Measurements from ENCODE around the gene SUCLA2. TPM values are rescaled to one million over a fixed set of nuclear protein-coding genes. Genes with fewer than 3 reads are reported as not detected.
A peak's percentile ranks its signal among the peaks of the same experiment; 100 is the strongest.
"Not testable (repeated sequence)": the region's sequence is repeated elsewhere in the genome, so short reads cannot be mapped to it uniquely, and the experiment has no call there.

The SUCLA2 gene
- total and polyA plus RNA-seq, 5 donors from 2014 or later: 14.0 to 25.8 (median 17.4) TPM

DNA sequence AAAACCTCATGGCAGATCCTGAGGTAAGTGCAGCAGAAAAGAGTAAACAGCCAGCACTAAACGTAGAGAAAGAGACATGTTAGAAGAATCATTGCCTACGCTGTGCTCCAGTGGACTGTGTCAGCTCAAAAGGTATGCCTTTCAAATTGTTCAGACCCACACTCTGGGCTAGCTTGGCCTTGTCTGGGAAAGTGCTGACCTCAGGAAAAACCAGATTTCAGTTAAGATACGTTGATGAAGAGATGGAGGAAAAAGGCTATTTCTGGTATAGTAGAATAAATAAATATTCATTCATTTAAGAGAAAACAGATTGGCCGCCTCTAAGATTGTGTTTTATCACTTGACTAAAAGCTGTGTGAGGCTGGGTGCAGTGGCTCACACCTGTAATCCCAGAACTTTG, 9.6 kb upstream of the SUCLA2 start:
- H3K27ac Mint-ChIP-seq: no peak overlapping the region
- Histone ChIP-seq H3K9me3 (ENCODE audit: control insufficient read depth in 2 of 2, low read length in 2 of 2) (no peaks in the 10 kb centered on the region), H3K4me3 (ENCODE audit: low read depth, low read length) (no peak overlapping the region), H3K27ac (ENCODE audit: insufficient read depth, low read length, poor library complexity, severe bottlenecking) (no peak overlapping the region), H3K36me3 (ENCODE audit: control insufficient read depth, insufficient read depth, low read length) (no peaks in the 10 kb centered on the region), H3K4me1 (ENCODE audit: control insufficient read depth, insufficient read depth, low read length, poor library complexity, severe bottlenecking) (no peaks in the 10 kb centered on the region), H3K27me3 (ENCODE audit: control insufficient read depth, insufficient read depth, low read length) (no peaks in the 10 kb centered on the region)
- no peak overlapping the region for H3K4me3 Mint-ChIP-seq
- ATAC-seq (ENCODE audit: low read depth in 2 of 2): no peak
- no peaks in the 10 kb centered on the region for H3K27me3 Mint-ChIP-seq
- peaks cover 26% of the 10 kb centered on the region for H3K36me3 Mint-ChIP-seq
- H3K4me1 Mint-ChIP-seq: peaks cover 0 to 10% (median 5%) of the 10 kb centered on the region in 4 donors
- peaks cover 0 to 2% (median 0%) of the 10 kb centered on the region in 7 donors for H3K9me3 Mint-ChIP-seq
- no peak for DNase-seq

DNA sequence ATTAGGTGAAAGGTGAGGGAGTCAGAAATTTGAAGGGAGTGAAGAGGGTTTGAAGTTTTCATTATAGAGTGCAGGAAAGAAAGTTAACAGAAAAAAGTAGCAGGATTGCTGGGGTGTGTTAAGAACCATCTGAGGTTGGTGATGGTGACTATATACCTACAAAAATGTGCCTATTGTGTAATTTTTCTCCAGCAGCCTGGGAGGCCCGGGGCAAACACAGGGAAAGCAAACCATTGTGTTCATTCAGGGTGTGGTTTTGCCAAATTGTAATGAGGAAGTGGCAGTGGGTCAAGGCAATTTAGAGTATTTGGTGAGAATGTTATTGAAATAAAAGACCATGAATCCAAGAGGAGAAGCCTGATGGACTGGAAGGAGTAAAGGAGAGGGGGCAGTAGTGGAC, 8.2 kb upstream of the SUCLA2 start:
- no peaks in the 10 kb centered on the region for H3K9me3 ChIP-seq (ENCODE audit: control insufficient read depth in 2 of 2, low read length in 2 of 2)

DNA sequence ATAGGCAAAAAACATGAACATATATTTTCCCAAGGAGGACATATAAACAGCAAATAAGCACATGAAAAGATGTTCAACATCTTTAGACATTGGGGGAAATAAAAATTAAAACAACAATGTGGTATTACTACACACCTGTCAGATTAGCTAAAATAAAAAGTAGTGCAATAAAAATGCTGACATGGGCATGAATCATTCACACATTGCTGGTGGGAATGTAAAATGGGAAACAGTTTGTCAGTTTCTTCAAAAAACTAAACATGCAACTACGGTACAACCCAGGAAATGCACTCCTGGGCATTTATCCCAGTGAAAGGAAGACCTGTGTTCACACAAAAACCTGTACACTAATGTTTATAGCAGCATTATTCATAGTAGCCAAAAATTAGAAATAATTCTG, 5.3 kb upstream of the SUCLA2 start:
- no peaks in the 10 kb centered on the region for H3K4me1 ChIP-seq (ENCODE audit: control insufficient read depth, insufficient read depth, low read length, poor library complexity, severe bottlenecking)
- Mint-ChIP-seq H3K27me3 (no peaks in the 10 kb centered on the region), H3K27ac (no peak overlapping the region), H3K36me3 (peaks cover 18% of the 10 kb centered on the region), H3K4me3 (no peak overlapping the region), H3K4me1 (peaks cover 4 to 14% (median 8%) of the 10 kb centered on the region in 4 donors), H3K9me3 (peaks cover 0 to 1% (median 0%) of the 10 kb centered on the region in 7 donors)
- no peaks in the 10 kb centered on the region for H3K9me3 ChIP-seq (ENCODE audit: control insufficient read depth in 2 of 2, low read length in 2 of 2)
- no peaks in the 10 kb centered on the region for H3K27me3 ChIP-seq (ENCODE audit: control insufficient read depth, insufficient read depth, low read length)
- H3K4me3 ChIP-seq (ENCODE audit: low read depth, low read length): no peak overlapping the region
- H3K36me3 ChIP-seq (ENCODE audit: control insufficient read depth, insufficient read depth, low read length): no peaks in the 10 kb centered on the region
- no peak for ATAC-seq (ENCODE audit: low read depth in 2 of 2)
- no peak overlapping the region for H3K27ac ChIP-seq (ENCODE audit: insufficient read depth, low read length, poor library complexity, severe bottlenecking)
- DNase-seq: no peak

More for the DNA sequence above, 8.2 kb upstream of the SUCLA2 start:
- no peaks in the 10 kb centered on the region for H3K36me3 ChIP-seq (ENCODE audit: control insufficient read depth, insufficient read depth, low read length)
- Mint-ChIP-seq H3K4me1 (peaks cover 0 to 10% (median 5%) of the 10 kb centered on the region in 4 donors), H3K27me3 (no peaks in the 10 kb centered on the region), H3K4me3 (no peak overlapping the region), H3K36me3 (peaks cover 23% of the 10 kb centered on the region), H3K27ac (peak overlapping the region in 1 of 3 donors; percentile 21), H3K9me3 (peaks cover 0 to 1% (median 0%) of the 10 kb centered on the region in 7 donors)
- ATAC-seq (ENCODE audit: low read depth in 2 of 2) (no peak), DNase-seq (no peak)
- H3K27me3 ChIP-seq (ENCODE audit: control insufficient read depth, insufficient read depth, low read length): no peaks in the 10 kb centered on the region
- no peak overlapping the region for H3K4me3 ChIP-seq (ENCODE audit: low read depth, low read length)
- H3K4me1 ChIP-seq (ENCODE audit: control insufficient read depth, insufficient read depth, low read length, poor library complexity, severe bottlenecking): no peaks in the 10 kb centered on the region
- H3K27ac ChIP-seq (ENCODE audit: insufficient read depth, low read length, poor library complexity, severe bottlenecking): no peak overlapping the region

DNA sequence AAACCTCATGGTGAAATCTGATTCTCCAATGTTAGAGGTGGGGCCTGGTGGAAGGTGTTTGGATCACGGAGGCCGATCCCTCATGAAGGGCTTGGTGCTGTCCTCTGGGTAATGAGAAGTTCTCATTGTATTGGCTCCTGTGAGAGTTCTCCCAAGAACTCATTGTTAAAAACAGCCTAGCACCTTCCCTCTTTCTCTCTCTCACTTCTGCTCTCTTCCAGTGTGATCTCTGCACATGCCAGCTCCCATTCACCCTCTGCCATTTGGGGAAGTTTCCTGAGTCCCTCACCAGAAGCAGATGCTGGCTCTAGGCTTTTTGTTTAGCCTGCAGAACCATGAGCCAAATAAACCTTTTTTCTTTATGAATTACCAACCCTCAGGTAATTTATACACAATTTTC, 3.1 kb upstream of the SUCLA2 start:
- H3K27ac Mint-ChIP-seq: no peak overlapping the region
- H3K27me3 Mint-ChIP-seq: no peaks in the 10 kb centered on the region
- H3K9me3 Mint-ChIP-seq: peaks cover 0 to 1% (median 0%) of the 10 kb centered on the region in 7 donors
- H3K4me1 ChIP-seq (ENCODE audit: control insufficient read depth, insufficient read depth, low read length, poor library complexity, severe bottlenecking): peaks cover 14% of the 10 kb centered on the region
- H3K4me3 ChIP-seq (ENCODE audit: low read depth, low read length): no peak overlapping the region
- no peak for ATAC-seq (ENCODE audit: low read depth in 2 of 2)
- no peak overlapping the region for H3K27ac ChIP-seq (ENCODE audit: insufficient read depth, low read length, poor library complexity, severe bottlenecking)
- H3K4me3 Mint-ChIP-seq: peak overlapping the region in 2 of 4 donors; percentile 73 to 78
- H3K4me1 Mint-ChIP-seq: peaks cover 13 to 30% (median 19%) of the 10 kb centered on the region in 4 donors
- no peaks in the 10 kb centered on the region for H3K36me3 ChIP-seq (ENCODE audit: control insufficient read depth, insufficient read depth, low read length)
- H3K36me3 Mint-ChIP-seq: peaks cover 9% of the 10 kb centered on the region
- no peak for DNase-seq
- H3K9me3 ChIP-seq (ENCODE audit: control insufficient read depth in 2 of 2, low read length in 2 of 2): no peaks in the 10 kb centered on the region
- H3K27me3 ChIP-seq (ENCODE audit: control insufficient read depth, insufficient read depth, low read length): no peaks in the 10 kb centered on the region

DNA sequence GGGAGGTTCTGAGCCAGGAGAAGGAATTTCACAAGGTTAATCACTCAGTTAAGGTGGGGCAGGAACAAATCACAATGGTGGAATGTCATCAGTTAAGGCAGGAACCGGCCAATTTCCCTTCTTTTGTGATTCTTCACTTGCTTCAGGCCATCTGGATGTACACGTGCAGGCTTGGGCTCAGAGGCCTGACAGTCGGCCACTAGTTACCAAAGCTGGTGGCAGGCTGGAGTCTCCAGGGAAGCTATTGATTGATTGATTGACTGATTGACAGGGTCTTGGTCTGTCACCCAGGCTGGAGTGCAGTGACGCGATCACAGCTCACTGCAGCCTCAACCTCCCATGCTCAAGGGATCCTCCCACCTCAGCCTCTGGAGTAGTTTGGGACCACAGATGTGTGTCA, 926 bp upstream of the SUCLA2 start:
- H3K27me3 ChIP-seq (ENCODE audit: control insufficient read depth, insufficient read depth, low read length); H3K9me3 ChIP-seq (ENCODE audit: control insufficient read depth in 2 of 2, low read length in 2 of 2); H3K36me3 Mint-ChIP-seq; H3K36me3 ChIP-seq (ENCODE audit: control insufficient read depth, insufficient read depth, low read length); H3K27ac ChIP-seq (ENCODE audit: insufficient read depth, low read length, poor library complexity, severe bottlenecking); ATAC-seq (ENCODE audit: low read depth in 2 of 2); H3K4me3 ChIP-seq (ENCODE audit: low read depth, low read length); H3K27me3 Mint-ChIP-seq; DNase-seq; H3K9me3 Mint-ChIP-seq: not testable (repeated sequence)
- H3K4me1 ChIP-seq (ENCODE audit: control insufficient read depth, insufficient read depth, low read length, poor library complexity, severe bottlenecking): peaks cover 21% of the 10 kb centered on the region
- peaks cover 19 to 40% (median 28%) of the 10 kb centered on the region in 4 donors for H3K4me1 Mint-ChIP-seq
- peak overlapping the region; percentile 96 to 100 (median 98) for H3K4me3 Mint-ChIP-seq
- H3K27ac Mint-ChIP-seq: peak overlapping the region; percentile 20 to 96 (median 95)

DNA sequence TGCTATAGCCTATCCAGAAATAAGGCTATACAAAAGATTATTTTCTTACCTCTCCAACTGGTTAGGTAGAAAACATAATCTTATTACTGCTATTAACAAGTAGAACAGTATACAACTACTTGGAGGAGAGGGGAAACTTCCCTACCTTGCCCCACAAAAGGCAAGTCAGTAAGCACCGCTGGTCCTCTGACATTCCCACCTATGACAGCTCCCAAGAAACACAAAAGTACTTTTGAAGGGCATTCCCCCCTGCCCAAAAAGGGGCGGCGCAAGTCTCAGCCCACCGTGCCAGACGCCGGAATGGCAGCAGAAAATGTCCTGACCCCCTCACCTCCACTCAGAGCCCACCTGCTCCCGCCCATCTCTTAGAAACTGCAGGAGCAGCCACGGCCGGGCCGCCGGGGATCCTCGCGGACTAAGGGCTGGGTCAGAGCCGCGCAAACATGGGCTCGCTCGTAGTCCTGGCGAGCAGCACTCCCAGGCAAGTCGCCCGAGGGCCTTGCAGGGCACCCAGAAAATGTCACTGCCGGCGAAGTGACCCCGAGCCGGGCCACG, 437 bp downstream of the SUCLA2 start:
- H3K27ac Mint-ChIP-seq: peak overlapping the region; percentile 76 to 96 (median 95)
- no peaks in the 10 kb centered on the region for H3K27me3 ChIP-seq (ENCODE audit: control insufficient read depth, insufficient read depth, low read length)
- peak overlapping the region; percentile 66 for H3K27ac ChIP-seq (ENCODE audit: insufficient read depth, low read length, poor library complexity, severe bottlenecking)
- H3K36me3 ChIP-seq (ENCODE audit: control insufficient read depth, insufficient read depth, low read length): peaks cover 9% of the 10 kb centered on the region
- H3K4me1 Mint-ChIP-seq: peaks cover 19 to 42% (median 29%) of the 10 kb centered on the region in 4 donors
- ATAC-seq (ENCODE audit: low read depth in 2 of 2) (peak; percentile 28 to 30), DNase-seq (peak; percentile 3 to 29 (median 9))
- H3K9me3 ChIP-seq (ENCODE audit: control insufficient read depth in 2 of 2, low read length in 2 of 2): no peaks in the 10 kb centered on the region
- peaks cover 9% of the 10 kb centered on the region for H3K36me3 Mint-ChIP-seq
- no peaks in the 10 kb centered on the region for H3K27me3 Mint-ChIP-seq
- peak overlapping the region; percentile 96 to 100 (median 98) for H3K4me3 Mint-ChIP-seq
- H3K9me3 Mint-ChIP-seq: peaks cover 0 to 1% (median 0%) of the 10 kb centered on the region in 7 donors
- H3K4me1 ChIP-seq (ENCODE audit: control insufficient read depth, insufficient read depth, low read length, poor library complexity, severe bottlenecking): peaks cover 21% of the 10 kb centered on the region
- H3K4me3 ChIP-seq (ENCODE audit: low read depth, low read length): peak overlapping the region; percentile 90

DNA sequence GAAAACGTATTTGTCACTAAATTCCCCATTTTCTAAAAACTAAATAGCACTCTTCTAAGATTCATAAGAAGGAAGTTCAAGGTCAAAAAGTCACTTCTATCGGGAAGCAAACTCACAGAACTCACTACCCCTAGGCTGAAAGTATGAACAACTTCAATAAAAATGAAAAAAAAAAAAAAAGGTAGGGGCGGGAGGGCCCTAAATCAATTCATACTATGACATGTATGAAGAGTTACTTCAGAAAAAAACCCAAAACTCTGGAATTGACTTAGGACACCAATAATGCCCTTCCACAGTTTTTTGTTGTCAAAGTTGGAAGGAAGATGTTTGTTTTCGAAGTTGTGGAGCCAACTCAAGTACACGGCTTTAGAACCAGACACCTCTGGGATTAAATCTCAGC, 1.1 kb downstream of the SUCLA2 start:
- no peak overlapping the region for H3K27ac ChIP-seq (ENCODE audit: insufficient read depth, low read length, poor library complexity, severe bottlenecking)
- H3K9me3 ChIP-seq (ENCODE audit: control insufficient read depth in 2 of 2, low read length in 2 of 2): no peaks in the 10 kb centered on the region
- Mint-ChIP-seq H3K9me3 (no peaks in the 10 kb centered on the region), H3K27me3 (no peaks in the 10 kb centered on the region), H3K36me3 (peaks cover 9% of the 10 kb centered on the region), H3K4me3 (peak overlapping the region; percentile 96 to 100 (median 98)), H3K4me1 (peaks cover 19 to 42% (median 29%) of the 10 kb centered on the region in 4 donors), H3K27ac (peak overlapping the region in 2 of 3 donors; percentile 95 to 96)
- DNase-seq: no peak
- H3K4me3 ChIP-seq (ENCODE audit: low read depth, low read length): peak overlapping the region; percentile 90
- H3K4me1 ChIP-seq (ENCODE audit: control insufficient read depth, insufficient read depth, low read length, poor library complexity, severe bottlenecking): peaks cover 21% of the 10 kb centered on the region
- H3K36me3 ChIP-seq (ENCODE audit: control insufficient read depth, insufficient read depth, low read length): peaks cover 9% of the 10 kb centered on the region
- no peaks in the 10 kb centered on the region for H3K27me3 ChIP-seq (ENCODE audit: control insufficient read depth, insufficient read depth, low read length)
- ATAC-seq (ENCODE audit: low read depth in 2 of 2): no peak

DNA sequence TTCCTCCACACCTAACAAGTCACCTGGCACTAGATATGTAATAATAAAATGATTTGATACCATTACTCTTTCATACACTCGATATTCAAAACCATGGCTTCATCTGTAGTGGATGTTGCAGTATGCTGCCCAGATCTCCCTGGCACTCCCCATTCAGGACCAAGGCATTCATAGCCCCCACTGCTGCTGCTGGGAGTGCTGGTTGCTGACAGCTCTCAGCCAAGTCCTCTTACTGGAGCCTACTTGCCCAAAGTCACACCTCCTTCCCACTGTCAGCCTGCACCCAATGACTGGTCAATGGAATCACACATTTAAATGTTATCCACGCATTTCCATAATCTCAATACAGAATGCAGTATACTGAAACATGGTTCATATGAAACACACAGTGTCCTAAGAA, 3.7 kb downstream of the SUCLA2 start:
- H3K4me1 ChIP-seq (ENCODE audit: control insufficient read depth, insufficient read depth, low read length, poor library complexity, severe bottlenecking): peaks cover 21% of the 10 kb centered on the region
- no peak overlapping the region for H3K4me3 ChIP-seq (ENCODE audit: low read depth, low read length)
- H3K4me3 Mint-ChIP-seq: peak overlapping the region in 2 of 4 donors; percentile 3 to 34
- no peak for DNase-seq
- H3K27ac Mint-ChIP-seq: peak overlapping the region in 2 of 3 donors; percentile 18 to 49
- H3K27ac ChIP-seq (ENCODE audit: insufficient read depth, low read length, poor library complexity, severe bottlenecking): no peak overlapping the region
- H3K36me3 Mint-ChIP-seq: peaks cover 26% of the 10 kb centered on the region
- H3K27me3 Mint-ChIP-seq: no peaks in the 10 kb centered on the region
- H3K4me1 Mint-ChIP-seq: peaks cover 31 to 59% (median 40%) of the 10 kb centered on the region in 4 donors
- H3K9me3 ChIP-seq (ENCODE audit: control insufficient read depth in 2 of 2, low read length in 2 of 2): no peaks in the 10 kb centered on the region
- H3K9me3 Mint-ChIP-seq: peaks cover 0 to 4% (median 0%) of the 10 kb centered on the region in 7 donors
- ATAC-seq (ENCODE audit: low read depth in 2 of 2): no peak
- H3K27me3 ChIP-seq (ENCODE audit: control insufficient read depth, insufficient read depth, low read length): no peaks in the 10 kb centered on the region
- peaks cover 18% of the 10 kb centered on the region for H3K36me3 ChIP-seq (ENCODE audit: control insufficient read depth, insufficient read depth, low read length)

All from CD4-positive, CD25-positive, alpha-beta regulatory T cell (primary cell).